Fibroblast of mammary gland (primary cell): ENCODE results near the gene KCNQ5.
A peak's percentile ranks its signal among the peaks of the same experiment; 100 is the strongest.

Experiments
- DNase-seq: peaks from one replicate; pipeline ENCODE4 v3.0.0-alpha.2; 2010; ENCODE audit warnings: low read depth
- H3K4me3 ChIP-seq: 2 replicates; pipeline ENCODE4 v1.5.1; 2011; ENCODE audit warnings: low read depth, mild to moderate bottlenecking, low read length, moderate library complexity; ENCODE audit not compliant: control insufficient read depth
- TF ChIP-seq, protein P1 (sequence below): conservative IDR thresholded peaks from 2 replicates; pipeline ENCODE4 v1.5.1; 2011; ENCODE audit warnings: low read depth, low read length, inconsistent platforms; ENCODE audit not compliant: control insufficient read depth, insufficient read depth

KCNQ5 gene

DNA sequence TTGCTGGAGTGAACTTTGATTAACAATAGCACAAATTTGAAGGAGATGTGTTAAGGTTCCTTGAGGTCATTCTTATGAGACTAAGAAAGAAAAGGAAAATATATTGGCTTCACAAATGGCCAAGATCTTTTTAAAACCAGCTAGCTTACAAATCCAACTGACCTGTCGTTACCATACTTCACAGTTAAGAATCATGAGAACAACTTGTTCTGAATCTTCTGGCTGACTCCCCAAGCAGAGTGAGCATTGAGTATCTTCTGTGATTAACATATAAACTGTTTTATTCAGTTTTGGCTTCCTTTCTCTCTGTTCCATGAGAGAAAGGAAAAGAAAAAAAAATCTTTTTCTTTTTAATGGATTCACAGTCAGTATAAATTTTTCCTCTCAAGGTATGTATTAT, 326.3 kb downstream of the KCNQ5 start:
- TF ChIP-seq, protein P1, sequence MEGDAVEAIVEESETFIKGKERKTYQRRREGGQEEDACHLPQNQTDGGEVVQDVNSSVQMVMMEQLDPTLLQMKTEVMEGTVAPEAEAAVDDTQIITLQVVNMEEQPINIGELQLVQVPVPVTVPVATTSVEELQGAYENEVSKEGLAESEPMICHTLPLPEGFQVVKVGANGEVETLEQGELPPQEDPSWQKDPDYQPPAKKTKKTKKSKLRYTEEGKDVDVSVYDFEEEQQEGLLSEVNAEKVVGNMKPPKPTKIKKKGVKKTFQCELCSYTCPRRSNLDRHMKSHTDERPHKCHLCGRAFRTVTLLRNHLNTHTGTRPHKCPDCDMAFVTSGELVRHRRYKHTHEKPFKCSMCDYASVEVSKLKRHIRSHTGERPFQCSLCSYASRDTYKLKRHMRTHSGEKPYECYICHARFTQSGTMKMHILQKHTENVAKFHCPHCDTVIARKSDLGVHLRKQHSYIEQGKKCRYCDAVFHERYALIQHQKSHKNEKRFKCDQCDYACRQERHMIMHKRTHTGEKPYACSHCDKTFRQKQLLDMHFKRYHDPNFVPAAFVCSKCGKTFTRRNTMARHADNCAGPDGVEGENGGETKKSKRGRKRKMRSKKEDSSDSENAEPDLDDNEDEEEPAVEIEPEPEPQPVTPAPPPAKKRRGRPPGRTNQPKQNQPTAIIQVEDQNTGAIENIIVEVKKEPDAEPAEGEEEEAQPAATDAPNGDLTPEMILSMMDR, result no peak
- DNase-seq, result peak; percentile 41
- H3K4me3 ChIP-seq, result no peak overlapping the region

DNA sequence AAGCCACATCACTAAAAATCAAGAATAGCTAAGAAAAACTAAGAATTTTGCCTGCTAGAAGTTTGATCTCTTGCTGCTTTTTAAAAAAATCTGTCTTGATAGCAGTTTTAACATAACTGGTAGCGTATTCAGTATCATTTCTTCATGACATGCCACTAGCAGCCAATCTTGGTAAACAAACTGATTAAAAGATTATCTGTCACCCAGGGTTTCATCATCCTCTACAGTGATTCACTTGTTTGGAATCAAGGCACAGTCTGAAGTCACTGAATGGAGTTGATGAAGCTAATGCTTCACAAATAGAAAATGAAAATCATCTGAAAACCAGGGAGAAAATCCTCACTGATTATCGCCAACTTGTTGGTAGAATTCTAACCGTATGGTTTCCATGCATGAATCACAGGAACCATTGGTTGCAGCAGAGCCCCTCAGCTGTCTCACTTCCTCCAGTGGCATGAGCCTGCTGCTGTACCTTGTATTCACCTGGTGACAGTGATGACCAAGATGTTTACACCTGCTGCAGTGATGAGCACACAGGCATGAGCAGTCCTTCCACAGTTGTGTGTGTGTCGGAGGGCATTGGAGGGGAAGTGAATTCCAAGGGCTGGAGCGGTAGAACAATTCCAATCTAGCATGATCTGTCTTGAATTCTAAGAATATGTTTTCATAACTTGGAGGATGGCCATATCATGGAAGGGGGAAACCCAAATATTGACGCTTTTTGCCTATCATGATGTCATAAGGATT, 328.4 kb downstream of the KCNQ5 start:
- peak; percentile 86 for DNase-seq
- H3K4me3 ChIP-seq, result no peak overlapping the region
- TF ChIP-seq, protein P1, result no peak

DNA sequence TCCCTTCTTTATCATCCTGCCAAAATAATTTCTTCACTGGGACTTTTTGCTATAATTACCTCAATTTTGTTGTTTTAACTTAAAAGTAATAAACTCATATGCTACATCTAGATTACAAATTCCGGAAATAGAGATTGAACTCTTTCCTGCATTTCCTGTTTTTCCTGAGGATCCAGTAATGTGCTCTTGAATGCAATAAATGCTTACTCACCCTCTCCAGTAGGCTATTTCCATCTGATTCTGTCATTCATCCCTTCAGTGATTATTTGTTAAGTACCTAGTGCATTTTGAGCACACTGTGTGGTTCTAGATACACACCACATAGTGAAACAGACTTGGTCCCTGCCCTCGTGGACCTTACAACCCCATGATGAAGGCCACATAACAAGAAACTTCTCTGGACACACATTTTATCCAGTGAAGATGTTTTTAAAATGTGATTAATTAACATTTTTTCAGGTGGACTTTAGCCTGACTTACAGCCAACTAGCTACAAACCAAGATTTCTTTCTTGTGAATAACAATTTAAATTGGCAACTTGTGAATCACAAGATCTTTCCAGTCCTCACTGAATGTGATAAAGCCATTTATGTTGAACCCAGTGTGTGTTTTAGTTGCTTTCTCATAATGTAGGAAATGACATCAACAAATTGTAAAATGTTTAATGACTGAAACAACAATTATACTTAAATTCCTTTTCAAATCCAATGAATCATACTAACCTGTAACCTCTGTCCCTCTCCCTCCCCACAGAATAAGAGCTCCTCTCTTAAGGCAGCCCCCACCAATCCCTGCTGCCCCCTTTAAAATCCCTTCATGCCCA, 331.2 kb downstream of the KCNQ5 start:
- peak; percentile 43 for DNase-seq
- TF ChIP-seq, protein P1, result no peak
- no peak overlapping the region for H3K4me3 ChIP-seq

GRCh38 chr6:72953971-72954381, 332.1 kb downstream of the KCNQ5 start:
- TF ChIP-seq, protein P1, result no peak
- peak; percentile 56 for DNase-seq
- no peak overlapping the region for H3K4me3 ChIP-seq

DNA sequence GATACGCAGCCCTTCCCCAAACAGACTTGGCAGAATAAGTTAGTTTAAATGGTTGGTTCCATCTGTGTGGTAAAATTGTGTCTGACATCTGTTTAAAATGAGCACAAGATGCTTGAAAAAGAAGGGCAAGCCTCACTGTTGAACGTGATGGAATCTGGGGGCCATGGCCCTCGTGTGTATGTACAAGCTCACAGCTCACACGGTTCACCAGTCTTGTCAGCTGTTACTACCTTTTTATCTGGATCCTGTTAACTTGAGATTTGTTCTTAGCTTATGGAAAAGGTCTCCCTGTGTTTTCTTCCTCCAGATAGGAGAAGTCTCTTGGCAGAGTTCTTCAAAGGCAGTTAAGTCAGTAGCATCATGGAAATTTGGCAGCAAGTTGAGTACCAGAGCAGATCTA, 332.9 kb downstream of the KCNQ5 start:
- DNase-seq, result no peak
- H3K4me3 ChIP-seq, result no peak overlapping the region
- TF ChIP-seq, protein P1, result no peak

- H3K4me3 ChIP-seq, result no peak overlapping the region
- no peak for DNase-seq
- TF ChIP-seq, protein P1, result no peak
These were observed 333.8 kb downstream of the KCNQ5 start for GRCh38 chr6:72955666-72956065.
